ENCODE results near the gene NCOA4. TPM values are rescaled to one million over a fixed set of nuclear protein-coding genes. Genes with fewer than 3 reads are reported as not detected.
"Not testable (repeated sequence)": the region's sequence is repeated elsewhere in the genome, so short reads cannot be mapped to it uniquely, and the experiment has no call there.

The NCOA4 gene
- total RNA-seq, 4 donors from 2014 or later, result 88.8 to 223 (median 110) TPM

GRCh38 chr10:46060706-46061105 is 30.3 kb upstream of the NCOA4 start:
- TF ChIP-seq CTCF (IDR thresholded peaks at IDR 0.05) (no peak), POLR2A (IDR thresholded peaks at IDR 0.05) (no peak)
- Histone ChIP-seq H3K9me3 (no peaks in the 10 kb centered on the region), H3K27ac (no peak overlapping the region), H3K36me3 (no peaks in the 10 kb centered on the region), H3K4me1 (no peaks in the 10 kb centered on the region), H3K4me3 (no peak overlapping the region), H3K27me3 (no peaks in the 10 kb centered on the region)
- no peak for DNase-seq
- intact Hi-C loops (cut with DNase I; ENCODE audit: low total_unique reads), result no loop called here

- H3K27ac ChIP-seq; intact Hi-C loops (cut with DNase I; ENCODE audit: low total_unique reads); H3K4me1 ChIP-seq; H3K36me3 ChIP-seq; H3K9me3 ChIP-seq; DNase-seq; H3K27me3 ChIP-seq; H3K4me3 ChIP-seq: not testable (repeated sequence)
These were observed 27.5 kb upstream of the NCOA4 start for GRCh38 chr10:46057927-46058326.

- H3K27me3 ChIP-seq, result no peaks in the 10 kb centered on the region
- intact Hi-C loops (cut with DNase I; ENCODE audit: low total_unique reads), result no loop called here
These were observed 26.6 kb upstream of the NCOA4 start for GRCh38 chr10:46057038-46057437.

GRCh38 chr10:46055771-46056170 is 25.3 kb upstream of the NCOA4 start:
- no peak for DNase-seq
- H3K27ac ChIP-seq, result no peak overlapping the region
- H3K27me3 ChIP-seq, result no peaks in the 10 kb centered on the region

More at GRCh38 chr10:46057038-46057437, 26.6 kb upstream of the NCOA4 start:
- no peaks in the 10 kb centered on the region for H3K4me1 ChIP-seq
- H3K9me3 ChIP-seq, result no peaks in the 10 kb centered on the region
- TF ChIP-seq CTCF (IDR thresholded peaks at IDR 0.05) (no peak), POLR2A (IDR thresholded peaks at IDR 0.05) (no peak)
- no peak overlapping the region for H3K27ac ChIP-seq
- no peaks in the 10 kb centered on the region for H3K36me3 ChIP-seq
- no peak for DNase-seq
- H3K4me3 ChIP-seq, result no peak overlapping the region

GRCh38 chr10:46053534-46054434 is 23.4 kb upstream of the NCOA4 start:
- H3K4me3 ChIP-seq, result no peak overlapping the region
- DNase-seq, result no peak
- intact Hi-C loops (cut with DNase I; ENCODE audit: low total_unique reads), result no loop called here
- H3K27ac ChIP-seq, result no peak overlapping the region
- no peaks in the 10 kb centered on the region for H3K36me3 ChIP-seq
- no peaks in the 10 kb centered on the region for H3K9me3 ChIP-seq
- H3K27me3 ChIP-seq, result no peaks in the 10 kb centered on the region
- no peaks in the 10 kb centered on the region for H3K4me1 ChIP-seq
- TF ChIP-seq CTCF (IDR thresholded peaks at IDR 0.05) (no peak), POLR2A (IDR thresholded peaks at IDR 0.05) (no peak)

More at GRCh38 chr10:46055771-46056170, 25.3 kb upstream of the NCOA4 start:
- Histone ChIP-seq H3K4me3 (no peak overlapping the region), H3K36me3 (no peaks in the 10 kb centered on the region), H3K4me1 (no peaks in the 10 kb centered on the region), H3K9me3 (no peaks in the 10 kb centered on the region)
- no peak for TF ChIP-seq POLR2A (IDR thresholded peaks at IDR 0.05)
- no peak for TF ChIP-seq CTCF (IDR thresholded peaks at IDR 0.05)
- intact Hi-C loops (cut with DNase I; ENCODE audit: low total_unique reads), result no loop called here
